ENCODE measurements around the gene MGRN1.

Gene MGRN1

DNA sequence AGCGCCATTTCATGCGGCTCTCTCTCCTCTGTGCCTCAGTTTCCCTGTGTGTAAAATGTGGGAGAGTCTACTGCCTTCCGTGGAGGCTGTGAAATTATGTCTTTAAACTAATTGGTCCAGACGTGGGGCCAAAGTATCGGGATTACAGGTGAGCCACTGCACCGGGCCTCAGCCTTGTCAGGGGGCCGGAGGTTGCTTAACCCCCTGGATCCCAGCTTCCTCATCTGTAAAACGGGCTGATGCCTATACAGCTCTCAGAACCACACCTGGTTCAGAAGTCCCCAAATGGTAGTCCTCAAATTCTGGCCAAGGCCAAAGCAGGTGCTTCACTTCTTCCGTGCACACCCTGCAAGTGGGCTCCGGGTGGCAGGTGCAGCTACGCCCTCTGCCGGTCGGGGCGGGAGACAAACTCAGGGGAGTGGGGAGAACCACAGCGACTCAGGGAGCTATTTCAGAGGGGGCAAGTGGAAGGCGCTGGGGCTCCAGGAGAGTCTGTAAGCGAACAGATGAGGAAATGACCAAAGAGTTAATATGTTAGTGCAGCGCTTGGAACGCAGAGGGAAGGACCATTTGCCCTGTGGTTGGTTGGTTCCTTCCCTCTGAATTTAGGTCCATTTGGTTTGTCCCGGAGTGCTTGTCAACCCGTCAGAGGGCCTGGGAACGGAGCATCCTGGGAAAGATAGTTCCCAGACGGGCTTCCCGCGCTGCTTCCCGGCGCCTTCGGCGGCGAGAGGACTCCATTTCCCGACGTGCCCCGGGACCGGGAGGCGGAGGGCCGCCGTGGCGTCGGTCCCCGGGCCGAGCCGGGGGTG, at the start of gene MGRN1:
Gene MGRN1 (plus strand): TSS at position 812 of the 812 bp plus-strand sequence. CDS start 135 bp downstream, outside the sequence.
- peak; percentile 92 for DNase-seq

DNA sequence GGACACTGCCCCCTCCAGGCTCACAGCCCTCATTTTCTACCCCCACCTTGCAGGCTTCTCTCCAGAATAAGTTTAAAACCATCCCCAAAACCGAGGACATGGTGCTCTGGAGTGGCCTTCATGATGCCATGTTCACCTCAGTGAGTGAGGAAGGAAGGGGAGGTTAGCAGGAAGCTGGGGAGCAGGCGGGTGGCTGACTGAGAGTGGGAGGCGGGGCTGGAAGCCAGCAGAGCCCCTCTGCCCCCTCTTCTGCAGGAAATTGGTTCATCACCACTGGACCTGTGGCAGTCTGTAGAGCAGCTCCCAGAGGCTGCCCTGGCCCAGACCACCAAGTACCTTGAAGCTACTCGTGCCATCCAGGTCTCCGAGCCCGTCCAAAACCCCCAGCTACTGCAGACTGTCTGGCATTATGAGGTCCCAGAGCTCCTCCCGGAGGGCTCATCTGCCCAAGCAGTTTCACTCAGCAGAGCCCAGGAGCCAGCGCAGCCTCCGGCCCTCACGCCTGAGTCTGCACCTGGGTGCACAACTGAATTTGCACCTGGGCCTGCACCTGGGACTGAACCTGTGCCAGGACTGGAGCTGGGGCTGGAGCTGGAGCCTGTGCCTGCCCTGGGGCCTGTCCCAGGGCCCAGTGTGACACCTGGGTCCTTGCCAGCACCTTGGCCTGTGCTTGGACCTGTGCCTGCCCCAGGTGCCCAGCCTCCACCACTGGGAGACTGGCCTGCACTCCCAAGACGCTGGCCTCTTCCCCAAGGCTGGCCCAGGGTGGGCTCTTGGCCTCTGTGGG, 49.5 kb upstream of the MGRN1 start:
- DNase-seq: no peak

DNA sequence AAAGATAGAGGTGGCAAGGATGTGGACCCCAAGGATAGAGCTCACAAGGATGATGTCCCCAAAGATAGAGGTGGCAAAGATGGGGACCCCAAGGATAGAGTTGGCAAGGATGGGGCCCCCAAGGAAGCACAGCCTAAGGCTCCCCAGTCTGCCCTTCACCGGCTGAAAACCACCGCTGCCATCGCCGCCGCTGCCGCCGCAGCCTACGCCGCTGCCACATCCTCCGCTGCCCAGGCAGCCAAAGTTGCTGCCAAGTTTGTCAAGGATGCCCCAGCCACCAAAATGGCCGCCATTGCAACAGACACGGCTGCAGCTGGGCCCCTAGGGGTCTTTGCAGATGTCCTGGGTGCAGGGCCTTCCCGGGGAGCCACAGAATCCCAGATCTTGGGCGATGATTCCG, 48.6 kb upstream of the MGRN1 start:
- DNase-seq: no peak

GRCh38 chr16:4578961-4579530, 45.6 kb upstream of the MGRN1 start:
- DNase-seq: no peak

DNA sequence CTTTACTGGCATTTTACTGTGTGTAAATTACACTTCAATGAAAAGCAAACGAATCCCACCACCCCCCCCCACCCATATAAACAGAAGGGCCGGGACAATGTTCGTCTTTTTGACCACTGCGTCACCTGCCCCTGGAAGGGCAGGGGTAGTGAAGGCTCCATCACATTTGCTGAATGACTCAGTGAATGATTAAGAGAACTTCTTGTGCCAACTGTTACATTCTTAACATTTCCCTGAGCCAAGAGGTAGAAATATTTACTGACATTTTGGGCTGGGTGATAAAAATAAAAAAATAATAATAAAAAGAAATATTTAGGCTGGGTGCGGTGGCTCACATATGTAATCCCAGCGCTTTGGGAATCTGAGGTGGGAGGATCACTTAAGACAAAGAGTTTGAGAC, 44.4 kb upstream of the MGRN1 start:
- DNase-seq: no peak

- DNase-seq: no peak
Measured at GRCh38 chr16:4583906-4584305, 40.7 kb upstream of the MGRN1 start.

GRCh38 chr16:4586291-4586690, 38.3 kb upstream of the MGRN1 start:
- DNase-seq: no peak

- DNase-seq: no peak
Measured at GRCh38 chr16:4588386-4588785, 36.2 kb upstream of the MGRN1 start.

GRCh38 chr16:4588961-4589360, 35.7 kb upstream of the MGRN1 start:
- no peak for DNase-seq

DNA sequence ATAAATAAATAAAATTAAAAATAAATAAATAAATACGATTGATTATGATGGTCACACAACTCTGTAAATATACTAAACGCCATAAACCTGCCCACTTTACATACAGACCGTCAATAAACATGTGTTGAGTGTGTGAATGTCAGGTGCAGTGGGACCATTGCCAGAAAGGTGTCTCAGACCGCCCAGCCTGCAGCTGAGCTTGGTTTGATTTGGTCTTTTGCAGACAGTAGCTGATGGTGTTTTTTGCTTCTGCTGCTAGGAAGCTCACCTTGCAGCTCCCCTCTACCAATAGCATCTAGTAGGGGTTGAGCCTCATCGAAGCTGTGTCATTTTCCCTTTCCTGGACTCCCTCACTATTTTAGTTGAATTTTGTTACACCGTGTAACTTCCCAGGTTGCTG, 33.4 kb upstream of the MGRN1 start:
- DNase-seq: no peak

DNA sequence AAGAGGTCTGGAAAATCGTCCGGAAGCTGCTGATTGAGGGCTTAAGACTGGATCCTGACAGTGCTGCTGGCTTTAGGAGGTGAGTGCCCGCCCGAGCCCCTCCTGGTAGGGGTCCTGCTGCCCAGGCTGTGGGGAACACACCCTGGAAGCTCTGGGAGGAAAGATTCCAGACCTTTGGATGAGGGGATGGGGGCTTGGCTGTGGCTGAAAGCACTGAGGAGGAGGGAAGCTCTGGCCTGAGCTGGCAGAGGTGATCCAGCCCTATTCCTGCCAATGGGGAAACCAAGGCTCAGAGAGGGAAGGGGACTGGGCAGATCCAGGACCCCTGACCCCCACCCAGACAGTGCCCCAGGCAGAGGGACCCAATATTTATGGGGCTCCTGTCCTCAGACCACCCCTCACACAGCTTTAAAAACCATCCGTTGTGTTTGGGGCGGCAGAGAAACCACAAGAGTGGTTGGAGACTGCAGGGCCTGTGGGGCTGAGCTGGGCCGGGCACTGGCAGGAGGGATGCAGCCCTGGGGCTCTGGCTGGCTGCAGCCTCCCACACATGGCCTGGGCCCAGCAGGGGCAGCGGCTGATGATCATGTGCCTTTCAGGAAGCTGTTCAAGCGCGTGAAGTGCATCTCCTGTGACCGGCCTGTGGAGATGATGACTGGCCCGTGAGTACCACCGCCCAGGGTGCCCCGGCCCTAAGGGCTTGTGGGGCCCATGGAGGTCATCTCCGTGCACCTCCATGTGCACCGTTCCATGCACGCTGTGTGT, 32.7 kb upstream of the MGRN1 start:
- DNase-seq: no peak

DNA sequence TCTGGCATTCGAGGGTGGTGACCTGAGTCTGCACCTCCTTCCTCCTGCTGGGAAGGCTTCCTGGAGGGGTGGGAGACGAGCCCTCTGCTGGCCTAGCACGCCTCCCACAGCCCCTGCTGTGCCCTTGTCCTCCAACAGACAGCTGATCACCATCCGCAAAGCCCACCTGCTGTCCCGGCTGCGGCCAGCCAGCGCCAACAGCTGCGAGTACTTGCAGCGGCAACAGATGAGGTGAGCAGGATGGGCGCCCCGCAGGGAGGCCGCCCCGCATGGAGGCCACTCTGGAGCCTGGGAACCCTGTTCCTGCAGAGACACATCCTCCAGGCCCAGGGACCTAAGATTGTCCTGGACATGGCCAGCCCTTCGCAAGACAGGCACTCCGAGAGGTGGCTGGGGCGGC, 31.5 kb upstream of the MGRN1 start:
- no peak for DNase-seq

GRCh38 chr16:4594433-4595410, 29.9 kb upstream of the MGRN1 start:
- DNase-seq: no peak

GRCh38 chr16:4597174-4597573, 27.5 kb upstream of the MGRN1 start:
- no peak for DNase-seq

GRCh38 chr16:4599037-4599436, 25.6 kb upstream of the MGRN1 start:
- DNase-seq: no peak

- no peak for DNase-seq
Measured at GRCh38 chr16:4599545-4599944, 25.1 kb upstream of the MGRN1 start.

GRCh38 chr16:4601036-4601863, 23.4 kb upstream of the MGRN1 start:
- DNase-seq: no peak

GRCh38 chr16:4601864-4602186, 22.8 kb upstream of the MGRN1 start:
- DNase-seq: no peak

DNA sequence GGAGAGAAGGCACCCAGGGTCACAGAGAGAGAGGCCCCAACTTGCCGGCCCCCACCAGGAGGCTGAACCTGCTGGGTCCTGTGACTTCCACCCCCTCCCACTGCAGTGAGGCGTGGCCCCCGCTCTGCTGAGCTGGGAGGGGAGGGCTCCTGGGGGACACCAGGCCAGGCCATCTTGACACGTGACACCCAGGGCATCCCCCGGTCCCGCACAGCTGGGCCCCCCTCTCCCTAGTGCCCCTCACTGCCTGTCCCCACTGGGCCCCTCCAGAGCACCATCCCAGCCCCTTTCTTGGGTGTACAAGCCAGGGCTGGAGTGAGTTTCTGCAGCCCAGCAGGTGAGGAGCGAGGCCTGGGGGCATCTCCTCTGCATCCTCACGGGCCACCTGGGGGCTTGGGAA, 22.3 kb upstream of the MGRN1 start:
- no peak for DNase-seq

- no peak for DNase-seq
Measured at GRCh38 chr16:4603624-4604170, 20.9 kb upstream of the MGRN1 start.

- DNase-seq: no peak
Measured at GRCh38 chr16:4604401-4604800, 20.2 kb upstream of the MGRN1 start.
